GDM1 (cell line): ENCODE results near the gene ERICH4.
"Not testable (repeated sequence)": the region's sequence is repeated elsewhere in the genome, so short reads cannot be mapped to it uniquely, and the experiment has no call there.

Source experiments
- DNase-seq: peaks from one replicate; lab custom pipeline; 2025; lab: John Stamatoyannopoulos, UW

ERICH4 gene

DNA sequence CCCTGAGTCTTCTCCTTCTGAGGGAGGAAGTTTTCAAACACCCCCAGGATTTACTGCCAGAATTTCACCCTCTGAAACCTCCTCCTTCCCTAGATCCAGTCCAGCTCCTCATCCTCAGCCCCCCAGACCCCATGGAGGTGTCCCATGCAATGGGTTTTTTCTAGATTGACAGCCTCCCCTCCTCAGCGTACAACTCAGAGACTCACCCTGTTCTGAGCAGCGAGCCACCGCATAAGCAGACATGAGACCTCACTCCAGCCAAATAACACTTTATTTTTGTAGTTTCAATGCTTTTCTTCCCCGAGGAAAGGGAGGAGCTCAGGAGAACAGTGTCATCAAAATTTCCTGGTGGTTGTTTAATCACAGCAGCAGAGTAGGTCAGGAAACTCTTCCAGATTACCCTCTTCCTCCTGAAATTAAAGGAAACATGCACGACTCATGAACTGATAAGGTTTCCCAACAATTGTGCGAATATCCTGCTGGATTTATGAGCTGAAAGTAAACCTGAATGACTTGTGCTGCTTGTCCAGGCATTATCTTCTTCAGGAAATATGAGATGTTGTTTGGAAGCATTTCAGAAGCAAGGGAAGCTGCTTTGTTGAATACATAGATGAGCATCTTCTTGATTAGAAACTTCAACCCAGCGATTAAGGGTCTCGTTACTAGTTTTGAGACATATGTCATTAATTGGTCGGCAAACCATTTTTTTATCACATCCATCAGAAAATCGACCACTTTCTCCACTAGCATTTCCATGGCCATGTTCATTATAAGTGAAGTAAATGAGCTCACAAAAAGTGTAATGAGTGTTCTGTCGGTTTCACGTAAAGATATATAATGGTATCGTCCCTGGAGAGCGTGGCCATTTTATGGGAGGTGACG, 36.2 kb downstream of the ERICH4 start:
- no peak for DNase-seq

- DNase-seq, result no peak
Observed at GRCh38 chr19:41479757-41480191, 36.8 kb downstream of the ERICH4 start.

DNA sequence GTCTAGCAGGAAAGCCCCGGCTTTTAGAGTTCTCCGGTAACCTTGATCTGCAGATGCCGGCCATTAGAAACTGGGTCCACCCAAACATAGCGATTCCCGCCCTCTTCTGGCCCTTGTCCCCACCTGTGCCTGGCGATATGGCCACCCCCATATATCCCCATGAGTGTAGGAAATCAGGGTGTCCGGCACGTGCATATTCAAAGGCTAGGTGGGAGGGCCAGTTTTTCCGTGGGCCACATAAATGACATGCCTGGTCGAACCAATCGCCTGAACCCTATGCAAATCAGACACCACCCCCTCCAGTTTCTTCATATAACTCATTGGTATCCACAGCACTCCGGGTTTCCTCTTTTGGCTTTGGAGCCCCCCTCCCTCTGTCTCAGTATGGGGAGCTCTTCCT, 37.4 kb downstream of the ERICH4 start:
- no peak for DNase-seq

GRCh38 chr19:41484822-41485221, 41.9 kb downstream of the ERICH4 start:
- DNase-seq, result no peak

- not testable (repeated sequence) for DNase-seq
Observed at GRCh38 chr19:41486953-41487352, 44.0 kb downstream of the ERICH4 start.

- no peak for DNase-seq
Observed at GRCh38 chr19:41492843-41493242, 49.9 kb downstream of the ERICH4 start.
